B cell (primary cell): ENCODE results near the gene STON2. TPM values are rescaled to one million over a fixed set of nuclear protein-coding genes. Genes with fewer than 3 reads are reported as not detected.

ENCODE experiments used
- ATAC-seq: fragments of 200-7000 bp; cut with Tn5 transposase; one replicate; pipeline ENCODE4 v1.10.0; 2021; ENCODE audit warnings: low read depth, mild to moderate bottlenecking, moderate number of reproducible peaks, moderate library complexity
- CTCF ChIA-PET: fragments of 350-600 bp; sonication (Branson Sonifier 250); formaldehyde crosslinking; loops from one replicate; lab custom pipeline; 2021; ENCODE audit warnings: antibody characterized with exemption, inconsistent platforms; lab: Charles Lee
- POLR2A ChIA-PET: fragments of 350-600 bp; sonication (Branson Sonifier 250); formaldehyde crosslinking; loops from one replicate; lab custom pipeline; 2021; ENCODE audit warnings: antibody characterized with exemption; lab: Charles Lee
- DNase-seq: peaks from one replicate; pipeline ENCODE4 v3.0.0; 2013
- H2AFZ ChIP-seq: 2 replicates; pipeline ENCODE4 v1.6.1; 2012; ENCODE audit warnings: mild to moderate bottlenecking, low read depth, low read length; ENCODE audit not compliant: insufficient read depth, poor library complexity, severe bottlenecking
- H3K27ac ChIP-seq, 2 donors: 1 replicate in 1 of 2; 2 replicates in 1 of 2; pipeline ENCODE4 v1.5.1; 2012 to 2013; ENCODE audit warnings: low read length in 2 of 2, mild to moderate bottlenecking in 2 of 2, moderate library complexity in 1 of 2
- H3K27me3 ChIP-seq, 4 experiments: fragments of 200-600 bp in 1 of 4; sonication (generic) in 1 of 4; replicated peaks in 1 of 4; 1 replicate in 2 of 4; 2 replicates in 2 of 4; pipeline versions ENCODE4 v1.6.1 to v1.7.0; 2013 to 2016; ENCODE audit warnings: low read length in 3 of 4, mild to moderate bottlenecking in 2 of 4, mixed read lengths in 1 of 4, moderate library complexity in 1 of 4; ENCODE audit not compliant: insufficient read depth in 4 of 4, control insufficient read depth in 3 of 4; ENCODE audit errors: control extremely low read depth in 1 of 4
- H3K36me3 ChIP-seq, 2 experiments: replicated peaks in 1 of 2; 1 replicate in 1 of 2; 2 replicates in 1 of 2; pipeline versions ENCODE4 v1.6.1 to v1.7.1; 2013; ENCODE audit warnings: low read length in 1 of 2; ENCODE audit not compliant: insufficient read depth in 2 of 2, control insufficient read depth in 1 of 2; ENCODE audit errors: control extremely low read depth in 1 of 2, extremely low read depth in 1 of 2
- H3K4me1 ChIP-seq, 2 donors: fragments of 200-600 bp in 1 of 2; sonication (generic) in 1 of 2; 1 replicate in 1 of 2; 2 replicates in 1 of 2; pipeline versions ENCODE4 v1.5.1 to v1.6.1; 2013 to 2017; ENCODE audit warnings: low read length in 2 of 2; ENCODE audit not compliant: control insufficient read depth in 2 of 2, insufficient read depth in 2 of 2
- H3K4me2 ChIP-seq: replicated peaks from 2 replicates; pipeline ENCODE3; 2012; ENCODE audit warnings: mild to moderate bottlenecking, low read depth, low read length; ENCODE audit not compliant: poor library complexity, severe bottlenecking
- H3K4me3 ChIP-seq, 5 experiments: fragments of 200-600 bp in 1 of 5; sonication (generic) in 1 of 5; 1 replicate in 3 of 5; 2 replicates in 2 of 5; pipeline versions ENCODE4 v1.5.1 to v1.7.0; 2011 to 2016; ENCODE audit warnings: low read length in 4 of 5, mild to moderate bottlenecking in 4 of 5, low read depth in 2 of 5, control low read depth in 1 of 5, moderate library complexity in 1 of 5; ENCODE audit not compliant: insufficient read depth in 1 of 5; ENCODE audit errors: control extremely low read depth in 1 of 5, extremely low read depth in 1 of 5
- H3K79me2 ChIP-seq: fragments of 200-600 bp; sonication (generic); one replicate; pipeline ENCODE4 v1.6.0; 2016; ENCODE audit warnings: low read length; ENCODE audit not compliant: control insufficient read depth, insufficient read depth
- H3K9ac ChIP-seq: fragments of 200-600 bp; sonication (generic); 2 replicates; pipeline ENCODE4 v1.6.1; 2017; ENCODE audit warnings: mild to moderate bottlenecking, low read length, moderate library complexity
- H3K9me3 ChIP-seq, 3 donors: one replicate each; pipeline versions ENCODE4 v1.6.1 to v1.7.1; 2013; ENCODE audit warnings: low read length in 2 of 3; ENCODE audit not compliant: control insufficient read depth in 2 of 3, insufficient read depth in 1 of 3; ENCODE audit errors: control extremely low read depth in 1 of 3
- H4K20me1 ChIP-seq: 2 replicates; pipeline ENCODE4 v1.6.0; 2012; ENCODE audit warnings: mild to moderate bottlenecking, low read length; ENCODE audit not compliant: insufficient read depth, control insufficient read depth, poor library complexity, severe bottlenecking
- H3K27ac Mint-ChIP-seq: one replicate; pipeline ENCODE4 v1.8.0; 2021; ENCODE audit warnings: mixed read lengths
- H3K27me3 Mint-ChIP-seq: one replicate; pipeline ENCODE4 v1.8.0; 2021; ENCODE audit warnings: mixed read lengths
- H3K4me1 Mint-ChIP-seq: one replicate; pipeline ENCODE4 v1.8.0; 2021; ENCODE audit warnings: mixed read lengths
- H3K4me3 Mint-ChIP-seq: one replicate; pipeline ENCODE4 v1.8.0; 2021; ENCODE audit warnings: mixed read lengths
- H3K9me3 Mint-ChIP-seq: one replicate; pipeline ENCODE4 v1.8.0; 2022; ENCODE audit warnings: mixed read lengths; ENCODE audit not compliant: insufficient read depth
- CTCF ChIP-seq: fragments of 200-600 bp; IDR thresholded peaks from one replicate; pipeline ENCODE4 v1.8.0; 2022; ENCODE audit warnings: antibody characterized with exemption, mild to moderate bottlenecking
- EZH2 ChIP-seq: IDR thresholded peaks from 2 replicates; pipeline ENCODE4 v1.6.1; 2012; ENCODE audit warnings: borderline replicate concordance, low read depth, mild to moderate bottlenecking, moderate library complexity, low read length; ENCODE audit not compliant: insufficient read depth, poor library complexity, severe bottlenecking
- WGBS: methylation state at CpG from one replicate; pipeline ENCODE4 v1.1.5; 2013; ENCODE audit warnings: missing lambda C conversion rate; ENCODE audit not compliant: insufficient coverage; 5-methylcytosine and 5-hydroxymethylcytosine counted together
- intact Hi-C: fragments of 100-400 bp; cut with micrococcal nuclease; formaldehyde crosslinking; loops from one replicate; pipeline ENCODE4 v1.10.0; 2022
- polyA plus RNA-seq: library from polyadenylated mRNA; depleted of rRNA; stranded (reverse); fragments of >200 nt; gene quantifications from 2 replicates; pipeline ENCODE4 v1.2.3, GENCODE V29; 2012
- total RNA-seq, 2 donors: library from RNA; stranded (reverse); fragments of 120-200 nt in 1 of 2; gene quantifications; 1 replicate in 1 of 2; 2 replicates in 1 of 2; pipeline versions ENCODE4 v1.2.3 to v1.2.4, GENCODE V29; 2013 to 2022

The STON2 gene
- total and polyA plus RNA-seq, 2 donors (not counting 1 experiment from before 2014, with no cell fraction given), result 0.03 TPM; not detected in 1

GRCh38 chr14:81309511-81309910, 90.6 kb downstream of the STON2 start:
- Histone ChIP-seq H3K9me3 (no peaks in the 10 kb centered on the region), H3K4me1 (no peaks in the 10 kb centered on the region), H3K27ac (no peak overlapping the region), H2AFZ (no peak overlapping the region), H3K36me3 (no peaks in the 10 kb centered on the region), H3K27me3 (peaks cover 0 to 4% (median 1%) of the 10 kb centered on the region in 4 experiments), H3K4me2 (no peak overlapping the region), H3K4me3 (no peak overlapping the region), H4K20me1 (no peaks in the 10 kb centered on the region), H3K79me2 (no peaks in the 10 kb centered on the region), H3K9ac (no peak overlapping the region)
- TF ChIP-seq EZH2 (no peak), CTCF (no peak)
- peaks cover 16% of the 10 kb centered on the region for H3K27me3 Mint-ChIP-seq
- no peak overlapping the region for H3K4me3 Mint-ChIP-seq
- intact Hi-C loops, result no loop called here
- no CpG with 5 or more reads among the region's 2 CpGs for WGBS
- DNase-seq (no peak), ATAC-seq (no peak)
- ChIA-PET POLR2A (no interaction called here), CTCF (no interaction called here)
- no peaks in the 10 kb centered on the region for H3K9me3 Mint-ChIP-seq
- H3K27ac Mint-ChIP-seq, result no peak overlapping the region
- peaks cover 2% of the 10 kb centered on the region for H3K4me1 Mint-ChIP-seq

GRCh38 chr14:81305743-81306142, 94.4 kb downstream of the STON2 start:
- no peak overlapping the region for H3K9ac ChIP-seq
- TF ChIP-seq EZH2 (no peak), CTCF (no peak)
- intact Hi-C loops, result no loop called here
- no peak overlapping the region for H3K4me2 ChIP-seq
- H3K27me3 ChIP-seq, result peaks cover 0 to 3% (median 1%) of the 10 kb centered on the region in 4 experiments
- no CpG with 5 or more reads among the region's 3 CpGs for WGBS
- no peak overlapping the region for H3K27ac ChIP-seq
- H3K27ac Mint-ChIP-seq, result no peak overlapping the region
- H3K4me1 ChIP-seq, result no peaks in the 10 kb centered on the region
- H3K27me3 Mint-ChIP-seq, result peaks cover 9% of the 10 kb centered on the region
- no peak for ATAC-seq
- CTCF ChIA-PET, result no interaction called here
- H3K79me2 ChIP-seq, result no peaks in the 10 kb centered on the region
- H3K4me3 ChIP-seq, result no peak overlapping the region
- H3K4me3 Mint-ChIP-seq, result no peak overlapping the region
- no peaks in the 10 kb centered on the region for H4K20me1 ChIP-seq
- H3K36me3 ChIP-seq, result no peaks in the 10 kb centered on the region
- POLR2A ChIA-PET, result no interaction called here
- H3K9me3 ChIP-seq, result no peaks in the 10 kb centered on the region
- no peak overlapping the region for H2AFZ ChIP-seq
- no peaks in the 10 kb centered on the region for H3K4me1 Mint-ChIP-seq
- no peaks in the 10 kb centered on the region for H3K9me3 Mint-ChIP-seq
- DNase-seq, result no peak
